Right kidney (tissue), 1 donor: ENCODE data around the gene SCN9A.
A peak's percentile ranks its signal among the peaks of the same experiment; 100 is the strongest.
"Not testable (repeated sequence)": the region's sequence is repeated elsewhere in the genome, so short reads cannot be mapped to it uniquely, and the experiment has no call there.

Experiments
- DNase-seq: peaks from one replicate; pipeline ENCODE4 v3.0.0-alpha.2; 2016

SCN9A gene

DNA sequence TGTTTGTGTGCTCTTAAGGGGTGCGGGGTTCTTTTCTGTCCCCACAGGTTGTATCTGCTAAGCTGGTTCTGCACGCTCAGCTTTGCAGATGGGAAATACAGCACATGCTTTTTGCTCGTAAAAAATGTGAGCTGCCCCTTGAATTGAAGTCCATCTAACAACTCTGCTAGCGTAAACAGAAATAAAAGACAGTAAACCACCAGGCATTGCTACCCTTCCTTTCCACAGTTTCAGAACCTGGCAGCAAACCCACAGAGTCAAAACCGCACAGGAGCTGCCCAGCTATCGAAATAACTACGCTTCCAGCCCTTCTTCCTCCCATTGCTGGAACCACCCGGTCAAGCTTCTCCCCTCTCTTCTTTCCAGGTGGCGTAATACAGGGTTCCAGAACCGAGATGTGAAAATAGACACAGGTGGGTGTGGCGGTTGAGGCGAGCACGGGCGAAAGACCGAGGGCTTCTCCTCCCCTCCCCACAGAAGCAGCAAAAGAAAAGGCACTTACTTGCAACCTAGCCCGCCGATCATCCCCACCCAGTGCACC lies 479 bp downstream of the SCN9A start:
- no peak for DNase-seq

DNA sequence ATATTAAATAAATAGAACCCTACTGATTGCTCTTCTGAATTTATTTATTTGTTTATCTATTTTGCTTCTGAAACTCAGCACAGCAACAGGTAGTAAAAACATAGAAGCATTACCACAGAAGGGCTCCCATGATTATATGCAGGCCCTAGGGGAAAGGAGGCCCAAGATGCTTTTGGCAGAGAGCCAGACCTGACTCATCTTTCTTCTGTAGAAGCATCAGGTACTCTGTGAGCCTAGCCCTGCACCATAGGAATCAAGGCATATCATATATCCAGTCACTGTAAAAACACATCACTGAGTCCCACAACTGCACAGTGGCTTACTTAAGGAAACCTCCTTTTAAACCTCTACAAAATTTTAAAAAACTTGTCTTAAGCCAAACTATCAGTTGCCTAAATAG lies 1.8 kb downstream of the SCN9A start:
- DNase-seq = no peak

- DNase-seq = no peak
These were observed 2.2 kb downstream of the SCN9A start for GRCh38 chr2:166373539-166373938.

GRCh38 chr2:166373105-166373504 lies 2.6 kb downstream of the SCN9A start:
- no peak for DNase-seq

DNA sequence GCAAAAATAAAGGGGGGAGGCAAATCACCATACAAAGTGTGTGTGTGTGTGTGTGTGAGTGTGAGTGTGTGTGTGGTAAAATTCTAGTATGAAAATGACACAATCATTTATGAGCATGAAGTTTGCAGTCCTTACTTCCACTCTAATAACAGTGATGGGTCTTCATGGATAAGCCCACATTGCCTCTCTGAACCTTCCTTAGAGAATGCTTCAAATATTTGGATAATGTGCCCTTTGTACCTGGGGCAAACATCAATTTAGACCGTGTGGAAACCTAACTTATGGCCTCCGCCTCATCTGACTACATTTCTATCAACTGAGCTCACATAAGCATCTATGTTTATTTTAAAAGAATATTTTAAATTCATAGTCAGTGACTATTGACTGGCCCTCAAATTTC lies 3.7 kb downstream of the SCN9A start:
- DNase-seq = no peak

DNA sequence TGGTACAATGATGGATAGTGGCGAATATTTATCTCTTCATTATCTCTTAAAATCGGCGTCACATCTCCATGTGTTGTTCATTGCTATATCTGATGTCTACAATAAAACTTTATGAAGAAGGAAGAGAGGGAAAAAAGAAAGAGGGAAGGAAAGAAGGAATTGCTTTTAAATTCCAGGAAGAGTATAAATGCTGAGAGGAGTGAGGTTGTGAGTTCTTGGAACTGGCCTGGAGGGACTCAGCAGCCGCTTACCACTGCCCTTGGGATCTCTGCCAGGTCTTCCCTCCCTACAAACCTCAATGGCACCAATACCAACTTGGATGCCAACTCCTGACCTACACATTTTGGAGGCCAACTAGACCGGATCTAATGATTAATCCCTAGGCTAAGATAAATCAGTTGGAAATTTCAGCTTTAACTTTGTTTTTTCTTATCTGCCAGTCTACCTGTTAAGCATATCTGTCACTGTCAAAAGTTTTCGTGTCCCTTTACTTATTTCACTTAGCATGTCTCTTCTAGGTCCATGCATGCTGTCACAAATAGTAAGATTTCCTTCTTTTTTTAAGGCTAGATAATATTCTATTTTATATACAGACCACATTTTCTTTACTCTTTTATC lies 9.8 kb downstream of the SCN9A start:
- DNase-seq = no peak

- no peak for DNase-seq
These were observed 10.5 kb downstream of the SCN9A start for GRCh38 chr2:166365239-166365638.

DNA sequence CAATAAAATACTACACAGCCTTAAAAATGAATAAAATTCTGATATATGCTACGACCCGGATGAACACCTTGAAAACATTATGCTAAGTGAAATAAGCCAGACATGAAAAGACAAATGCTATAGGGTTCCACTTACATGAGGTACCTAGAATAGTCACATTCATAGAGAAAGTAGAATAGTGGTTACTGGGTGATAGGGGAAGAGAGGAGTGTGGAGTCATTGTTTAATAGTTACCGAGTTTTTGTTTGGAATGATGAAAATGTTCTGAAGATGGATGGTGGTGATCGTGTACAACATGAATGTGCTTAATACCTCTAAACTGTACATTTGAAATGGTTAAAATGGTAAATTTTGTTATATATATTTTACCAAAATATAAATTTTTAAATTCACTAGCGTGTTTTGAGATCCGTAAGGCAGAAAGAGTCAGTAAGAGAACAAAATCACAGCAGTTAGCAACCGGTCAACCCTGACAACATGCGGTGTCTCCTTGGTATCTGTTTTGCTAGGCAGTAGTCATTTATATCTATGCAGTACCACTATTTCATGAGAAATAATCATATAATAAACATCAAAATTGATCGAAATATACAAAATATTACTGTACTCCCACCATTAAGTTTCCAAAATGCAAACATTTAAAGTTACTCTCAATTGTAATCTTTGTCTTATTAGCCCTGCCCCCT lies 11.1 kb downstream of the SCN9A start:
- DNase-seq = no peak

DNA sequence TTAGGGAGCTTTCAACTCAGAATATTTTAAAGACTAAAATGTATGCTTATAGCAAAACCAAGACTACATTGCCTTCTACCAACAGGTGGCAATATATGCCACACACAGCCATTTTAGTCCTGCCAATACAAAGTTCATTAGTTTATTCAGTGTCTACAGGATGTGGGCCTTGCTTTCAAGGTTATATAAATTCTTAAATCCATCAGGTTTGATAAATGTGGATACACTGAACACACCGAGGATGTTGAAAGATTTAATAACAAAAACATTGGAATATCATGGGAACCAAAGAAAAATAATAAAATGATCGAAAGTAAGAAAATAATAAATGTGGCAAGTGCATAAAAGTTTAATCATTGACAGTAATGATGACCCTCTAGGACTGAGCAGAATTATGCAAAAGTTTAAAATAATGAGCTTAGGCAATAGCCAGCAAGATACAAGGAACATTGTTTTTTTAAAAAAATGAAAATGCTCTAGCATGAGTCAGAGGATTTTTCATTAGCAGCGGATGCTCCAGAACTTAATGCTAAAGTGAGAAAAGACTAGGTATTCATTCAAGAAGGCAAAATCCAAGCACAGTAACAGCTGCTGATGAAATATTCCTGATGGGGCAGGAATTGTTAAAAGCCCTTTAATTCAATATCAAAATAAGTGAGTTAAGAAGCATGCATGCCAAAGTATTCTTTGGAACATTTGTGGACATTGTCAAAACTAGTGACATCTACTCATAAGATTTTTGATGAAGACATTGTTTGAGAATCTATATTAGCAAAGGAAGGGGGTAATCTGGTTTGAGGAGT lies 14.2 kb downstream of the SCN9A start:
- DNase-seq = no peak

DNA sequence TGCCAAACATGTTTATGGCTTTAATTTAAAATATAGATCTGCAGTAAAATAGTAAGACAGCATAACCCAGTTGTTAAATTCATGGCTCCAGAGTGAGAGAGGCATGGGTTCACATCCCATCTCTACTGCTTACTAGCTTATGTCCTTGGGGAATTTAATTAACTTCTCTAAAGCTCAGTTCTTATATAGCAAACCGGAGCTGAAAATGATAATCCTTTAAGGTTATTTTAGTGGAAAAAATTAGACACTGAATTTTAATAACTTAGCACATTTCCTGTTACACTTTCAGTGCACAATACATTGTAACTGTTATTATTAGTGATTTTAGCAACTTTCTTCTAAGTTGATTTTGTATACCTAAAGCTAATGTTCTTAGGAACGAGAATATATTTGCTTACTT lies 14.8 kb downstream of the SCN9A start:
- no peak for DNase-seq

DNA sequence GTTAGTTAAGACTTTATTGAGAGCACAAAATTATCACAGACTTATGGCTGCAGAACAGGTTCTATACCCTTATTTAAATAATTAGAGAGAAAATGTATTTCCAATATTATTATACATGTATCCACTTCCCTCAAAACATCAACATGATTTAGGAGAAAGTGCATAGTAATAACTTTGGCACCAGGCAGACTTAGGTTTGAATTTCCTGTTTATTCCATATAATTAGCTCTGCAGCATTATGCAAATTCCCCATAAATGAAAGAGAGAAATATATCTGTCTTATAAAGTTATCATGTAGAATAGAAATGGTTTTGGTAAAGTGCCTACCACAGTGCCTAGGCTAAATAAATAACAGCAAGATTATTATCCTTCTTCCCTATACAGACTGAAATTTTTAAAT lies 15.3 kb downstream of the SCN9A start:
- DNase-seq = no peak

DNA sequence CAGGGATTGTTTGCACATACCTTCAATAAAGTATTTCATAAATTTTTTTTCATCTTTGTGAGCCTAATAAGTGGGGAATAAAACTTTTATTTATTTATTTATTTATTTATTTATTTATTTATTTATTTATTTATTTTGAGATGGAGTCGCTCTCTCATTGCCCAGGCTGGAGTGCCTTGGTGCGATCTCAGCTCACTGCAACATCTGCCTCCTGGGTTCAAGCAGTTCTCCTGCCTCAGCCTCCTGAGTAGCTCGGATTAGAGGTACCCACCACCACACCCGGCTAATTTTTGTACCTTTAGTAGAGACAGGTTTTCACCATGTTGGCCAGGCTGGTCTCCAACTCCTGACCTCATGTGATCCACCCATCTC lies 17.8 kb downstream of the SCN9A start:
- not testable (repeated sequence) for DNase-seq

GRCh38 chr2:166357068-166357949 lies 18.4 kb downstream of the SCN9A start:
- DNase-seq = no peak

- no peak for DNase-seq
These were observed 24.4 kb downstream of the SCN9A start for GRCh38 chr2:166351319-166351718.

DNA sequence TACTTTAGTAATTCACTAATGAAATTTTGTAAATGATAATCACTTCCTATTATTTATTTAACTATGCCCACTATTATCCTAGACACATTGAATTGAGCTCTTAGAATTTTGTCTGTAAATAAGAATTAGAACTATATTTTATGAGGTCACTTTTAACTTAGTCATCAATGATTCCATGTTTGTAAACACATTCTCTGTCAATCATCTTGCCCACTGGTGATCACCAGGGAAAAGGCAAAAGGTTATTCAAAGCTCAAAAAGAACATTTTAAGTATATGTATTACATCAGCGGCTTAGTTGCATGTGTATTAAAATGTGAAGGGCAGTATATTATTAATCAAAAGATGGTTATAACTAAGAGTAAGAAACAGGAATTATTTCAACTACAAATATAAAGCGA lies 25.2 kb downstream of the SCN9A start:
- DNase-seq = no peak

DNA sequence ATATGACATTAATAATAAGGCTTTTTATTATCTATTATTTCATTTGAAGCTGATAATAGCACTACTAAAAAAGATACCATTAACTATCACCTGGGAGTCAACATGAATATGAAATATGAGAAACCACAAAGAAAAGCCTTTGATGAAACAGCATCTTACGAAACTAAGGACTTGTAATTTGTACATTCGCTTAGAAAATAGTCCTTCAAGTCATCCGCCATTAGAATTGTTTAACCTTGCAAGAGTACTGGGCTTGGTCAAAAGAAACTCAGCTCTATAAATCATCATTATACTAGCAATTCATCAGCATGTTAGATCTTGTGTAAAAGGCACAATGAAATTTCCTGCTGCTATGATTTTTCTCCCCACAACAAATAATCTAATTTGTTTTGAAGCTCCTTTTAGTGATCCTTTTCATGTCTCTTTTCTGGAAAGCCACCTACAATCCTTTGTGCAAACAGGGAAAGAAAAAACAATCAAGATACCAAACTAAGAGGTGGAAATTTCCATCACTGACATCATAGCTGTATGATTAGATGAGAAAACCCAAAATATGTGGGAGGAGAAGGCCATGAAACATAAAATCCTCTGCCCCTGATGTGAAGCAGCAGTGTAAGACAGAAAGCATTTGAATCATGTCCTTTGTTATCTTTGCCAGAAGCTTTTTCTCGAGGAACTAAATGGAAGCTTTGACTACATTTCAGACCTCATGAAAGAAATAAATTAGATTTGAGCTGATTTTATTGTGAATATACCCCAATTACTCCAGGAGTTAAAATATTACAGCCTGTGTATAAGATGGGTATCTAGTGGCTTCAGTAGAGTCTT lies 31.2 kb downstream of the SCN9A start:
- peak; percentile 4 for DNase-seq

DNA sequence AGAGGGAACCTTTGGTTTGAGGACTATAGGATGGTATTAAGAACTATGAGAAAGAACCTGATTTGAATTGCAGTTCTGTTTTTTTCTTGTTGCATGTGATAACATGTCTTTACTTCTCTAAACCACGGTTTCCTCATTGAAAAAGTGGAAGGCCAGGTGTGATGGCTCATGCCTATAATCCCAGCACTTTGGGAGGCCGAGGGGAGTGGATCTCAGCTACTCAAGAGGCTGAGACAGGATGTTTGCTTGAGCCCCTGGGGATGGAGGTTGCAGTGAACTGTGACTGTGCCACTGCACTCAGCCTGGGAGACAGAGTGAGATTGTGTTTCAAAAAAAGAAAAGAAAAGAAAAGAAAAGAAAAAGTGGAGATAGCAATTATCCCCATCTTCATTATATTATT lies 32.3 kb downstream of the SCN9A start:
- no peak for DNase-seq

DNA sequence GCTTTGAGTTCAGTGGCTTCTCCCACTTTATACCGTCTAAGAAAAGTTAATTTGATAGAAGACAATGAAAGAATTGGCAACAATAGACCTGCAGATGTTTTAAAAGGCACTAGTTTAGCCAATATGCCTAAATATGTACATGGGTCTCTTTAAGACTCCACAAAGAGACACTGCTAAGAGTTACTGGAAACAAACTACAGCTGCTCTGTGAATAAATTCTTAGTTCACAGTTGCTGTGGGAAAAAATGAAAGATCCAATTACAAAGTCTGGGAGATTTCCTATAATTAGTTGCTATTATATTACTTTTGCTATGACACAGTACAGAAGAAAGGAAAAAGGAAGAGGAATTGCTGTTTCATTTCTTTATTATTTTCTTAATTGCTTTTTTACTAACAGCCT lies 34.3 kb downstream of the SCN9A start:
- DNase-seq = no peak

DNA sequence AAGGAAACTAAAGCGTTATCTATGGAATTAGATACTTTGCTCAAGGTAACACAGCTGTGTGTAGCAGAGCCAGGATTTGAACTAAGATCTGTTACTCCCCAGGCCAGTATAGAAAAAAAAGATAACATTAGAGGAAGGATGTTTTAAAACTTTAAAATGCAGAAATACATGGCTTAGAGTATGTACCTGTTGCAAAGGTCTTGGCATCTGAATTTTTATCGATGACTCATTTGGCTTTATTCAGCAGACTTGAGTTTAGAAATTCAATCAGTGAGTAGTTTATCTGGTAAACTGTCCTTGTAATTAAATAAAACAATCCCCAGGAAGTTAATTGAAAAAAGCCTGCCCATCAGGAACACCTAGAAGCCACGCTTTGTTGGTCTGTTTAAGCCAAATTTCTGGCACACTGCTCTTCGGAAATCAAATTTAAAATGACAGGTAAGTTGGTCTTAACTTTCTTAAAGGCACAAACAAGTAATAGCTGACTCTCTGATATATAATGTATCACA lies 36.9 kb downstream of the SCN9A start:
- DNase-seq = no peak

DNA sequence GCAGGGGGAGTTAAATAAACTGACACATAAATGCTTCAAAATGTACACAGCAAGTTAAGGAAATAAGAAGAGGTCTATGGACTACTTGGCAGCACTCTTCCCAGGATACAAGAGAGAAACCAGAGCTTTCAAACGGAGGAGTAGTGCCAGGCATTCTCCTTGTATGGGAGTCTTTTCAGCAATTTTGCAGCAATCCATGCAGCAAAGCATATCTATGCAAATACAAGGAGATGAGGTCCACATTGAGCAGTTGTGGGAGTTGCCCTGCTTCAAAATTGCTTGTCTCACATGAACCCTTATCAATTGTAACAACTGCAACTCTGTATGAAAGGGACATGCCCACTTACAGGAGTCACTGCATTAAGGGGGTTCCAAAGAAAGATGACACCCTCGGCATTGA lies 37.8 kb downstream of the SCN9A start:
- no peak for DNase-seq

GRCh38 chr2:166335284-166335683 lies 40.5 kb downstream of the SCN9A start:
- no peak for DNase-seq
